GM21737 (cell line): ENCODE results near the gene FST.

Experiments used
- ATAC-seq: cut with Tn5 transposase; IDR thresholded peaks from one replicate; pipeline ENCODE4 v1.9.1; 2021; ENCODE audit warnings: mild to moderate bottlenecking, moderate library complexity; ENCODE audit not compliant: unreplicated experiment

FST gene, protein sequence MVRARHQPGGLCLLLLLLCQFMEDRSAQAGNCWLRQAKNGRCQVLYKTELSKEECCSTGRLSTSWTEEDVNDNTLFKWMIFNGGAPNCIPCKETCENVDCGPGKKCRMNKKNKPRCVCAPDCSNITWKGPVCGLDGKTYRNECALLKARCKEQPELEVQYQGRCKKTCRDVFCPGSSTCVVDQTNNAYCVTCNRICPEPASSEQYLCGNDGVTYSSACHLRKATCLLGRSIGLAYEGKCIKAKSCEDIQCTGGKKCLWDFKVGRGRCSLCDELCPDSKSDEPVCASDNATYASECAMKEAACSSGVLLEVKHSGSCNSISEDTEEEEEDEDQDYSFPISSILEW

GRCh38 chr5:53480416-53481158 lies at the start of gene FST:
Gene FST, plus strand, starts transcription at chr5:53480629. Its CDS starts 163 bp downstream, at chr5:53480792.
- no peak for ATAC-seq

GRCh38 chr5:53431665-53432064 lies 48.8 kb upstream of the FST start:
- ATAC-seq: no peak

- ATAC-seq: no peak
These were observed 47.4 kb upstream of the FST start for GRCh38 chr5:53433026-53433425.

- ATAC-seq: no peak
These were observed 45.9 kb upstream of the FST start for GRCh38 chr5:53434541-53434940.

DNA sequence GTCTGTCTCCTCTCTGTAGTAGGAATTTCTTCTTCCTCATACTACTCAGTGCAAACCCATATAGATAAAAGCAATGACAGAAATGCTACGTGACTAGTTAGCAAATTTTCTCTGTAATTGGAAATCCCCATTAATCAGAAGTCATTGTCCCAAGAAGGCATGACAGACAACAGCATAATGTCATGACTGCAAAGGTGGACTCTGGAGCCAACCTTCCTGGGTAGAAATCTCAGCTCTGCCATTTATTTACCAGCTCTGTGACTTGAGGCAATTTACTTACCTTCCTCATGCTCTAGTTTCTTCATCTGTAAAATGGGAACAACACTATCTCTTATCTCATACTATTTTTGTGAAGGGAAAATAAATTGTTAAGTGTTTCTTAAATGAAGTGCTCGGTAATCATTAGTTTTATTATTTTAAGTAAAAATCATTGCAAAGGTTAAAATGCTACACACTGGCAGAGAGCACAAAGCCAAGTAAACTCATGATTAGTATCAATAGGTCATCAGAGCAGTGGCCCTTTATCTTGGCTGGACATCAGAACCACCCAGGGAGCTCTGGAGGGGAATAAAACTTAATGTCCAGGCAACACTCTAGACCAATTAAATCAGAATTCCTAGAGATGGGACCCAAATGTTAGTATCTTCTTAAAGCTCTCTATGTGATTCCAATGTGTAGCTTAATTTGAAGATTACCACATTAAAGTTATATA lies 43.8 kb upstream of the FST start:
- no peak for ATAC-seq

DNA sequence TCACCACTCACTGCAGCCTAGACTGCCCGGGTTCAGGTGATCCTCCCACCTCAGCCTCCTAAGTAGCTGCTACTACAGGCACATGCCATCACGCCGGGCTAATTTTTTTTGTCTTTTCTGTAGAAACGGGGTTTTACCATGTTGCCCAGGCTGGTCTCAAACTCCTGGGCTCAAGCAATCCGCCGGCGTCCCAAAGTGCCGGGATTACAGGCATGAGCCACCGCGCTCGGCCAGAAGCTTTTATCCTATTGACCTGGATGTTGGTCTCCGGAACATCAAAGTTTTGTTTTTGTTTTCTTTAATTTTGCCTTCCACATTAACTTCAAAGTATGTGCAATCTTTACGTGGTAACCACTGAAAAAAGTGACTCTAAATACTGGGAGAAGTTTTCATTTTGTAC lies 42.4 kb upstream of the FST start:
- ATAC-seq: no peak

GRCh38 chr5:53438486-53439472 lies 41.6 kb upstream of the FST start:
- ATAC-seq: no peak

DNA sequence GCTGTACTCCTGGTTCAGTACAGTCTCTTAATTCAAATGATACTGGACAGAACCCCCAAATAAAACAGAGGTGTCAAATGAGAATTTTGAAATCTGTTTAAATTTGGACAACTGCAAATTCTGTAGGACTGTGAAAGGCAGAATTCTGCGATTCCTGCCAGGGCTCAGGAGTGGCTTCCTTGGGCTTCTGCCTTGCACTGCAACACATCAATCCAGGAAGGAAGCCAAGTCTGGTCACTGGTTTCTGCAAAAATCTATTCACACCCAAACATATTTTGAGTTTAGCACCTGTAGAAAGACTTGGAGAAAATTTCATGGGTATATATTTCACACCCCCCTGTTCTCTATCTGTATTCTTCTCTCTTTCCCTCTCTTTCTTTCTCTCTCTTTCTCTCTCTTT lies 37.5 kb upstream of the FST start:
- ATAC-seq: no peak

GRCh38 chr5:53445569-53445968 lies 34.9 kb upstream of the FST start:
- no peak for ATAC-seq

- ATAC-seq: no peak
These were observed 33.5 kb upstream of the FST start for GRCh38 chr5:53446908-53447307.

GRCh38 chr5:53448851-53449250 lies 31.6 kb upstream of the FST start:
- no peak for ATAC-seq

- ATAC-seq: no peak
These were observed 26.3 kb upstream of the FST start for GRCh38 chr5:53453898-53454718.

DNA sequence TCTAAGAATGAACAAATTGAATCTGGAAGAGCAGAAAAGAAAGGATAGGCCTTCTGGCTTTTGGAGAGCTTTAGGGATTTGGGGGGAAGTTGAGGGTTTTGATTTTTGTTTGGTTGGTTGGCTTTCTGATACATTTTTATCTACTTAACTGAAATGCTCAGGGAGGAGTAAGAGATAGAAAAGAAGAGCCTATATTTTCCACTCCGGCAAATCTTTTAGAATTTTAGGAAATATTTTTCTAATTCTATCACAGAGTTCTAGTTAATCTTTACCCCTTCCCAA lies 25.8 kb upstream of the FST start:
- ATAC-seq: no peak

DNA sequence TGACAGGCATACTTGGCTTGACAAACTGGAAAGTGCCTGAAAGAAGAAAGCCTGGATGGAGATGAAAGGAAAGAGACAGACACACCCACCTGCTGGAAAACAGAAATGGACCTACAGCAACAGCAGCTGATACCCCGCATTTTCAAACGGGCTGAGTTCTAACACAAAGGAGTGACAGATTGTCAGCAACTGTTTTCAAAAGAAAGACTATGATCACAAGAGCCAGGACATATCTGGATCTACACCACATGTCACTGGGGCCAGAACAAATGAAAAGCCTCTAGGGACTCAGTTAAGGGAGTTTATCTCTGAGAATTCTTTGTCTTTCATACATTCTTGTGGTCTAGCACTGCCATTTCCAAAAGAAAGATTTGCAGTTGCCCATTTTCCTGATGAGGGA lies 24.1 kb upstream of the FST start:
- ATAC-seq: no peak

DNA sequence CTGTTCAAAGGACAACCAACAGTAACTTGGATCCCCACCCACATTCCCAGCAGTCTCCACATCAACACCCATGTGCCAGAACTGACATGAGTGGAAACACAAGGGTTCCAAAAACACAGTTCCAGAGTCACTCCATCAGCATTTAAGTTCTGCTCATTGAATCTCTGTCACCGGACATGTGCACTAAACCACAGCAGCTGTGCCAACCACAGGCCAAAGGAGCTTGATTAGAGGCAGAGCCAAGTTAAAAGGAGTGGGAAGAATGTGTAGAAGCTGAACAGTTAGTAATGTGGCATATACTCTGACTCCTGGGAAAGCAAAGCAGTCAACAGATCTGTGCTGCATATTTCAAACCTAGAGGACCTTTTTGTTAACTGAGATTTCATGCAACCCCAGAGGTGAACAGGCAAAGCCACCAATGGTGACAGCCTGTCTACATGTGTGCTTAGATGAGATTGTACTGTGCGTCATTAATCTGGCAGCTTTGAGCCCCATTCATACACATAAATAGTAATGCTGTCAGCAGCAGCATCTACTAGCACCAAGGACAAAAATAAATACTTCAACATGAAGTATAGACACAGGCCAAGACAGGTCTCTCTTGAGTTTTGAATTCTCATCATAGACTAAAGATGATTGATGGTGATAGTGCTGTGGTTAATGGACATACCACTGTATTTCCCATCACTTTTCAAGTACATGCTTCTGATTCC lies 16.4 kb upstream of the FST start:
- no peak for ATAC-seq

GRCh38 chr5:53464722-53465121 lies 15.7 kb upstream of the FST start:
- ATAC-seq: no peak

DNA sequence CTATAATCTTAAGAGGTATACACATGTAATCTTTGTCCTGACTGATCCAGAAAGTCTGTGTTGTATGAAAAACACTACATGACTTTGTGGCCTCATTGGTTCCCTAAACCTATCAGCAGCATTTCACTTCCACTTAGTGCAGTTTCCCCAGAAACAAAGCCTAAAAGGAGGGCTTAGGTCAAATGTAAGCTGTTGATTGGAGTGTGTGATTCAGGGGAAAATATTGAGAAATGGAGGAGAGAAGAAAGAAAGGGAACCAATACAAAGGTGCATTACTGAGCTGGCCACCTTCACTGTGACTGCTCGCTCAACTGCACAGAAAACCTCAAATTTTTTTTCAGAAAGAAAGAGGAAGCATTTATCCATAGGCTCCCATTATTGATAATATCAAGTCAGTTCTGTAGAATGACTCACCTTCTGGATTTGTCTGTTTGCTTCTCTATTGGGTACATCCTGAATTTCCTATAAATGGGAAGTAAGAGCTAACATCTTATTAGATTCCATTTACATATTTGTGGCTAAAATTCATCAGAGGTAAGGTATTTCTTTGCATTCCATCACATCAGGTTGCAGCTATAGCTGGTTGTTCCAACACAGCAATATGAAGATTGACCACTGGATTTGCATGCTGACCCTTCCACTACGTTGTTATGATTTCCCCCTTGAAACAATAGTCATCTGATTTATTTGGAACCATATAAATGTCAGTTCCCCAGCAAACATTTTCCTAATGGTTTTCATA lies 10.3 kb upstream of the FST start:
- no peak for ATAC-seq

DNA sequence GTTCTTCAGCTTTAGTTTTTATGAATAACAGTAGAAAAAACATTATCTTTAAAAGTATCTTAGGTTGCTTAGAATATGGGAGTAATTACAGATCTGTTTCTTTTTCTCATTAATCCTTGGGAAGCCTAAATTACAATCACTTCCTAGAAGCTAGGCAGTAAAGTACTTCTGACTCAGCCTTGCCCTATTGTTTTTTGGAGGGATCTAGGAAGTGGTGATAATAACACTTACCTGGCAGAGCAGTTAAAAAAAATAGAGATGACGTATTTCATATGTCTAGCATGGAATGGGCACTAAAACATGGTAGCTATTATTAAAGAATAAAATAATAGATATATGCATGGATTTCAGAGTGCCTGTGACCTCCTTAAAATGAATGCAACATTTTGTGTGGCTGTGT lies 8.2 kb upstream of the FST start:
- ATAC-seq: no peak
